Measurements from ENCODE around the gene FKBP8. TPM values are rescaled to one million over a fixed set of nuclear protein-coding genes. Genes with fewer than 3 reads are reported as not detected.

FKBP8 gene
- total and polyA plus RNA-seq, 2 of the 4 experiments (the other 2 are of a cell fraction): 153 to 289 TPM

DNA sequence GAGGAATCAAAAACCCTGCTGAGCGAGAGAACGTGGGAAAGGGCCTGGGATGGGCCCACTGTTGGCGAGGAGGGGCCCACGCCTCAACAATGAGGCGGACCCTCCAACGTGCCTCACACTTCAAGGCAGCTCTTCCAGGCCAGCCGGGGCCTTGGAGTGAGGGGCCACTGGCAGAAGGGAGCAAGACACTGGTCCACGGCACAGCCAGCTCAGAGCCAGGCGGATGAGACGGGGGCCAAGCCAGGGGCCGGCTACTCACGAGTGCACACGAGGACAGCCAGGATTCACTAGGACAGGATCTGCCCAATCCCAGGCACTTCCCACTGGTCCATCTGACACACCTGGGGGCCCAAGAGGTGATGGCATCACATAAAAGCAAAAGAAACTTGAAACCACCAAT, 42.0 kb downstream of the FKBP8 start:
- Histone ChIP-seq H3K56ac (ENCODE audit: extremely low read depth, insufficient read depth, low read length) (no peak overlapping the region), H3K18ac (ENCODE audit: low read depth, low read length) (no peak overlapping the region), H3K4me1 (ENCODE audit: control insufficient read depth, insufficient read depth, low read length) (peaks cover 23% of the 10 kb centered on the region), H3K23ac (ENCODE audit: low read depth, low read length) (no peak overlapping the region), H3K9me1 (ENCODE audit: insufficient read depth, low read length) (peaks cover 60% of the 10 kb centered on the region), H2BK20ac (ENCODE audit: low read depth, low read length) (no peak overlapping the region), H4K5ac (ENCODE audit: low read depth, low read length) (no peak overlapping the region), H2BK120ac (ENCODE audit: low read depth, low read length) (no peak overlapping the region), H3K27me3 (ENCODE audit: control insufficient read depth, insufficient read depth, low read length) (no peaks in the 10 kb centered on the region), H4K20me1 (ENCODE audit: insufficient read depth, low read length) (peaks cover 100% of the 10 kb centered on the region), H2AK9ac (replicated peaks; ENCODE audit: low read depth, low read length, poor library complexity) (no peak overlapping the region), H3K4me2 (ENCODE audit: low read depth, low read length) (no peak overlapping the region), H3K9ac (ENCODE audit: low read depth, low read length) (no peak overlapping the region), H2AFZ (replicated peaks; ENCODE audit: low read length, poor library complexity) (no peak overlapping the region), H3K9me3 (ENCODE audit: control insufficient read depth, insufficient read depth, low read length) (no peaks in the 10 kb centered on the region), H2BK5ac (ENCODE audit: low read depth, low read length, poor library complexity, severe bottlenecking) (no peak overlapping the region), H3K4ac (ENCODE audit: low read depth, low read length) (no peak overlapping the region), H3K14ac (replicated peaks; ENCODE audit: low read depth, low read length) (no peak overlapping the region), H3K4me3 (ENCODE audit: insufficient read depth, low read depth, low read length) (no peak overlapping the region), H4K91ac (ENCODE audit: insufficient read depth, low read depth, low read length) (no peak overlapping the region), H2BK15ac (ENCODE audit: low read depth, low read length) (no peak overlapping the region), H2AK5ac (ENCODE audit: low read depth, low read length) (no peak overlapping the region), H4K8ac (ENCODE audit: low read depth in 2 of 2, low read length in 2 of 2) (no peak overlapping the region), H3K79me1 (ENCODE audit: low read depth in 1 of 2, low read length in 2 of 2) (peaks cover 14 to 100% of the 10 kb centered on the region in 2 experiments), H3K36me3 (ENCODE audit: control insufficient read depth, insufficient read depth, low read length) (no peaks in the 10 kb centered on the region), H3K27ac (ENCODE audit: insufficient read depth, low read length) (no peak overlapping the region)
- ChIA-PET CTCF (no interaction called here), POLR2A (ENCODE audit: unreplicated experiment) (no interaction called here)
- no TSS peak for BruUV-seq (replicated peaks)
- whole genome bisulfite sequencing, 2 experiments (ENCODE audit: extremely low coverage in 2 of 2, insufficient read length in 1 of 2): 85% methylated on average over 11 of the region's 13 CpGs; no CpG with 5 or more reads in 1 of the 2 experiments
- DNase-seq (no peak), ATAC-seq (ENCODE audit: low read depth) (no peak)
- TF ChIP-seq MAFK (IDR thresholded peaks at IDR 0.05; ENCODE audit: low read depth, low read length): no peak
- no peak for TF ChIP-seq RAD21 (IDR thresholded peaks at IDR 0.05; ENCODE audit: low read length)
- dilution Hi-C loops (cut with HindIII; ENCODE audit: low sequenced_read_pairs, unreplicated experiment) (no loop called here), in situ Hi-C loops (cut with MboI; ENCODE audit: low sequenced_read_pairs) (no loop called here), intact Hi-C loops (cut with micrococcal nuclease) (no loop called here)

Measured in IMR-90 (cell line).